Measurements from ENCODE around the gene UBE2J1.

GRCh38 chr6:89353702-89354392 is 1.3 kb upstream of the UBE2J1 start:
- no peak for TF ChIP-seq POLR2A (IDR thresholded peaks at IDR 0.05)
- TF ChIP-seq CTCF (IDR thresholded peaks at IDR 0.05) = no peak

All from tibial nerve (tissue), 3 donors.